Urinary bladder (tissue), 4 donors: ENCODE data around the gene SIPA1L2. TPM values are rescaled to one million over a fixed set of nuclear protein-coding genes. Genes with fewer than 3 reads are reported as not detected.

Source experiments
- DNase-seq: peaks from one replicate; pipeline ENCODE4 v3.0.0-alpha.2; 2015; ENCODE audit errors: extremely low spot score
- H3K27ac ChIP-seq: one replicate; pipeline ENCODE4 v1.5.1; 2013; ENCODE audit warnings: low read depth, mild to moderate bottlenecking, moderate library complexity
- H3K36me3 ChIP-seq: one replicate; pipeline ENCODE4 v1.6.1; 2013; ENCODE audit warnings: mild to moderate bottlenecking, moderate library complexity; ENCODE audit not compliant: insufficient read depth
- H3K4me1 ChIP-seq: one replicate; pipeline ENCODE4 v1.6.1; 2013; ENCODE audit warnings: mild to moderate bottlenecking, moderate library complexity; ENCODE audit not compliant: insufficient read depth
- H3K4me3 ChIP-seq: one replicate; pipeline ENCODE4 v1.5.1; 2013; ENCODE audit warnings: low read depth, low read length
- WGBS: extraction: QIAGEN DNeasy Blood & Tissue Kit; methylation state at CpG from one replicate; pipeline ENCODE4 v1.1.7; 2013; 5-methylcytosine and 5-hydroxymethylcytosine counted together
- polyA plus RNA-seq: library from polyadenylated mRNA; stranded (reverse); fragments of 200-250 nt; gene quantifications from one replicate; pipeline ENCODE4 v1.2.3, GENCODE V29; 2013
- total RNA-seq: library from RNA; depleted of rRNA; stranded (reverse); fragments of >200 nt; gene quantifications from one replicate; pipeline ENCODE4 v1.2.3, GENCODE V29; 2014
- donor health status: healthy with polysubstance abuse.
- donor health status: healthy.

Gene SIPA1L2
- total and polyA plus RNA-seq, 2 donors, result 11.8 to 50.8 TPM

DNA sequence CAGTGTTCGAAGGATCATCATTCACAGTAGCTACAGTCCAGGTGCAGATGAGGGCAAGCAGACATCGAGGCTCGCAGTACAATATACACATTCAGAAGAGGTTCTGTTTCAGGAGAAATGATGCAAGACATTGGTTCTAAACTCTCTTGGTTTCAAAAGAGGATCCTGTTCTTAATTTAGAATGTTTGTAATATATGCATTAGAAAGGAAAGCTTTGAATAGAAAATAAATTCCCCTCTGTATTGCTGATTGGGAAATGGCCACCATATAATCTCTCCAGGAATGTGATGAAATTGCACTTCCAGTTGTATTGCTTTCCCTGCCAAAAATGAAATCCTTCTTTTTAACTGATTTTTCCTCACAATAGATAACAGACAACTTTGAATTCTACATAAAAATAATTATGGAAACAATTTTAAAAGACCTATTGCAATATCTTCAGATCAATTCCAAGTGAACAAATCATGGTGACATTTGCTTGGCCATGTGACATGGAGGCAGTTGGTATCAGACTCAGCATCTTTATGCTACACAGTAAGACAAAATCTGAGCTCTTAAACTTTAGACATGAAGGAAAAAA lies 27.6 kb upstream of the SIPA1L2 start:
- H3K4me3 ChIP-seq, result no peak overlapping the region
- no peak for DNase-seq
- H3K36me3 ChIP-seq, result no peaks in the 10 kb centered on the region
- 83% methylated on average over 3 of the region's 3 CpGs for WGBS
- no peaks in the 10 kb centered on the region for H3K4me1 ChIP-seq
- no peak overlapping the region for H3K27ac ChIP-seq

DNA sequence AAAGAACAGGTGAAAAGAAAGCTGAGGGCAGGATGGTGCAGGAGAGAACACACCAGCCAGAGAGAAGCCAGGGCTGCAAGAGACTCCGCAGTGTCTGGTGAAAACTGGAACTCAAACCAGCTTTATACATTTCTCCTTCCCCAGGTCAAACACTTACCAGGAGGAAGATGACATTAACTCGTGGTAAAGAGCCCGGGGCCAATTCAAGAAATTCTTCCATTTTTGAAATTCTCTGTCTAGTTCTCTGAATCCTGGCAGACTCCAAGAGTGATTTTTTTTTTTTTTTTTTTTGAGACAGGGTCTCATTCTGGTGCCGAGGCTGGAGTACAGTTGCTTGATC lies 25.8 kb upstream of the SIPA1L2 start:
- no peak for DNase-seq
- WGBS, result 86% methylated on average over 4 of the region's 4 CpGs
- no peaks in the 10 kb centered on the region for H3K4me1 ChIP-seq
- H3K36me3 ChIP-seq, result no peaks in the 10 kb centered on the region
- H3K4me3 ChIP-seq, result no peak overlapping the region
- H3K27ac ChIP-seq, result no peak overlapping the region

GRCh38 chr1:232655028-232655745 lies 25.3 kb upstream of the SIPA1L2 start:
- 63% methylated on average over 5 of the region's 5 CpGs for WGBS
- DNase-seq, result no peak

DNA sequence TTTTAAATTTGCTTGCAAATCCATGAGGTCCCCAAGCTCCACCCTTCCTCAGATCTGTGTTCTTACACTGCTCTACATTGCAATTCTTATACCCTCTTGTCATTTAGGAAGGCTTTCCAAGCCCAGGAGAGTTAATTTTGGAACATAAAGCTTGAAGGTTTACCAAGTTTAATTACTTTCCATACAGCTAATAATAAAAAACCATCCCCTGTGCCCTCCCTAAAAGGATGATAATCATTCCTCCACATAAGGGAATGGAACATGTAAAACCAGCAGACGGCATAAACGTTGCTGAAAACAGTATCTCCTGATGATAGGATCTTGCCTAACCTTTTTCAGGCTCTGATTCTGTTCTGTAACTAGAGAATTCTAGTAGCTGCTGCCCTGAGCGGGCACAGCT lies 23.9 kb upstream of the SIPA1L2 start:
- Histone ChIP-seq H3K27ac (no peak overlapping the region), H3K36me3 (no peaks in the 10 kb centered on the region), H3K4me1 (no peaks in the 10 kb centered on the region), H3K4me3 (no peak overlapping the region)
- no peak for DNase-seq
- 71% methylated on average over 3 of the region's 3 CpGs for WGBS

More at GRCh38 chr1:232655028-232655745, 25.3 kb upstream of the SIPA1L2 start:
- H3K4me1 ChIP-seq, result no peaks in the 10 kb centered on the region
- H3K36me3 ChIP-seq, result no peaks in the 10 kb centered on the region
- no peak overlapping the region for H3K4me3 ChIP-seq
- H3K27ac ChIP-seq, result no peak overlapping the region

- Histone ChIP-seq H3K27ac (no peak overlapping the region), H3K4me1 (no peaks in the 10 kb centered on the region), H3K4me3 (no peak overlapping the region), H3K36me3 (no peaks in the 10 kb centered on the region)
- no peak for DNase-seq
- WGBS, result 66% methylated on average over 1 of the region's 1 CpG
These were observed 20.9 kb upstream of the SIPA1L2 start for GRCh38 chr1:232650845-232651244.

DNA sequence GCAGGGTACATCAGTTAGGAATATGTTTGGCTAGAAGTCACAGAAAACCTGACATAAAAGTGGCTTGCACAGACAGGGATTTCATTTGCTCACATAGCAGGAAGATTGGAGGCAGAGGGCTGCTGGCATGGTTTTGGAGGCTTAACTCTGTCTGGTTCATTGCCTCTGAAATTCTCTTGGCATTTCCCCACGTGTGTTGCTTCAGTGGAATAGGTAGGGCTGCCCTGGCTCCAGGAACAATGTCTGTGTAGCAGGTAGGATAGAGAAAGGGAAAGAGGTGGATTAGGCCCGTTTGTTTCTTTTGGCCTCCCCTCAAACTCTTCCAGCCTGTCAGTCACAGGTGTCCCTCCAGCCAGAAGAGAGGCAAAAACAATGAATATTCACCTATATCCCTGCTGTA lies 20.5 kb upstream of the SIPA1L2 start:
- Histone ChIP-seq H3K4me1 (no peaks in the 10 kb centered on the region), H3K27ac (no peak overlapping the region), H3K36me3 (no peaks in the 10 kb centered on the region), H3K4me3 (no peak overlapping the region)
- DNase-seq, result no peak
- WGBS, result 69% methylated on average over 2 of the region's 2 CpGs

GRCh38 chr1:232648316-232648715 lies 18.4 kb upstream of the SIPA1L2 start:
- Histone ChIP-seq H3K27ac (no peak overlapping the region), H3K4me3 (no peak overlapping the region), H3K4me1 (no peaks in the 10 kb centered on the region), H3K36me3 (no peaks in the 10 kb centered on the region)
- DNase-seq, result no peak
- 61% methylated on average over 3 of the region's 3 CpGs for WGBS

GRCh38 chr1:232644209-232644608 lies 14.3 kb upstream of the SIPA1L2 start:
- Histone ChIP-seq H3K4me1 (no peaks in the 10 kb centered on the region), H3K36me3 (no peaks in the 10 kb centered on the region), H3K27ac (no peak overlapping the region), H3K4me3 (no peak overlapping the region)
- DNase-seq, result no peak
- WGBS, result 99% methylated on average over 1 of the region's 1 CpG

- H3K4me3 ChIP-seq, result no peak overlapping the region
- no peak for DNase-seq
- no peaks in the 10 kb centered on the region for H3K4me1 ChIP-seq
- H3K36me3 ChIP-seq, result no peaks in the 10 kb centered on the region
- no peak overlapping the region for H3K27ac ChIP-seq
These were observed 13.3 kb upstream of the SIPA1L2 start for GRCh38 chr1:232643251-232643650.

DNA sequence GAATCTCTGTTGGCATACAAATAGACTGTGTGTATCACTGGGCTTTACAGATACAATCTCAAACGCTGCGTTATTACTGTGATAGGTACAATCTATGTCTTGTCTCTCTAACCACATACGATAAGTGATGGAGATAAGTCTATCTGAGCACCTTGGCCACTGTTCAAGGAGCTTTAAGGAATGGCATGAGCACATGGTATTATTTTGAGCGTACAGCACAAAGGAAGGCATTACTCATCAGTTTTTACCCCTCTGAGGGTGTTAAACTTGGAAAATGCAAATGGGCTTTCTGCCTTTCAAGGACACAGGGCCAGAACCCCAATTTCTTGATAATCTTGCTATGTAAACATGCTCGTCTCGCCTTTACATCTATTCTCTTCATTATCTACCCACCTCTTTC lies 11.6 kb upstream of the SIPA1L2 start:
- Histone ChIP-seq H3K4me1 (no peaks in the 10 kb centered on the region), H3K4me3 (no peak overlapping the region), H3K36me3 (no peaks in the 10 kb centered on the region), H3K27ac (no peak overlapping the region)
- DNase-seq, result no peak
- WGBS, result 81% methylated on average over 6 of the region's 6 CpGs

- Histone ChIP-seq H3K4me3 (no peak overlapping the region), H3K4me1 (no peaks in the 10 kb centered on the region), H3K36me3 (no peaks in the 10 kb centered on the region), H3K27ac (no peak overlapping the region)
- 84% methylated on average over 2 of the region's 2 CpGs for WGBS
- DNase-seq, result no peak
These were observed 6.9 kb upstream of the SIPA1L2 start for GRCh38 chr1:232636799-232637198.

GRCh38 chr1:232635778-232636356 lies 5.9 kb upstream of the SIPA1L2 start:
- Histone ChIP-seq H3K27ac (no peak overlapping the region), H3K4me1 (no peaks in the 10 kb centered on the region), H3K36me3 (no peaks in the 10 kb centered on the region), H3K4me3 (no peak overlapping the region)
- 2% methylated on average over 3 of the region's 3 CpGs for WGBS
- DNase-seq, result no peak

DNA sequence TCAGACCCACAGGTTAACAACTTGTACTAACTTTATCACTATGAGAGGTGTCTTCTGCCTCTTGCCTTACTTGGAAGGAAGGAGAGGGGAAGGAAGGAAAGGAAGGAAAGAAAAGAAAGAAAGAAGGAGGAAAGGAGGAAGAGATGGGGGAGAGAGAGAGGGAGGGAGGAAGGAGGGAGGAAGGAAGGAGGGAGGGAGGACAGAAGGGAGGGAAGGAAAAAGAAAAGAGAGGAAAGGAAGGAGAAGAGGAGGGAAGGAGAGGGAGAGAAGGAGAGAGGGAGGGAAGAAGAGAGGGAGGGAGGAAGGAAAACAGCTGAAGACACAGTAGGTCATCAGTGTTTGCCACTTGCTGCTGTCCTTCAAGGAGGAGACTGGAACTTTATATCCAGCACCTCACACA lies 5.3 kb upstream of the SIPA1L2 start:
- H3K4me3 ChIP-seq, result no peak overlapping the region

DNA sequence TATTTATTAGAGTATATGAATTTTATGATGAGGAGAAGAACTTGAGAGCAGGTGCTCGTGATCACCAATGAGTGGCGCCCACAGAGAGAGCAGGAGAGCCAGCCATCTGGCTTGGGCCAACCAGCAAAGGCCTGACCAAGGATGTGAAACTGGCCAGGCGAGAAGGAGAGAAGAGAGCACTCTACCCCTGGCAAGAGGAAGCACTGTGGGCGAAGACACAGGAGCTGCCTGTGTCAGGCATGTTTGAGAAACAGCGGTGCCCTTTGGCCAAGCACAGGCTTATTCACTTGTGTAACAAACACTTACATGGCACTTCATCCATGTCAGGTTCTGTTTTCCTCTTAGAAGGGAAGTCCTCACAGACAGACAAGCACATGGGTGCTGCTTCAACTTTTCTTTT lies 4.2 kb upstream of the SIPA1L2 start:
- Histone ChIP-seq H3K27ac (no peak overlapping the region), H3K4me3 (no peak overlapping the region), H3K36me3 (no peaks in the 10 kb centered on the region), H3K4me1 (no peaks in the 10 kb centered on the region)
- no peak for DNase-seq
- 95% methylated on average over 5 of the region's 5 CpGs for WGBS

More for the DNA sequence above, 5.3 kb upstream of the SIPA1L2 start:
- DNase-seq, result no peak
- Histone ChIP-seq H3K27ac (no peak overlapping the region), H3K4me1 (no peaks in the 10 kb centered on the region), H3K36me3 (no peaks in the 10 kb centered on the region)
